Thymus (tissue), 11 donors: ENCODE results near the gene GNLY. TPM values are rescaled to one million over a fixed set of nuclear protein-coding genes. Genes with fewer than 3 reads are reported as not detected.

Experiments
- DNase-seq, 9 donors: peaks; one replicate each; pipeline ENCODE4 v3.0.0-alpha.2; 2013; ENCODE audit warnings: low spot score in 9 of 9, low read depth in 6 of 9, missing footprints in 1 of 9
- H3K27ac ChIP-seq, 2 donors: one replicate each; pipeline ENCODE4 v1.5.1; 2013; ENCODE audit warnings: control low read depth in 1 of 2, low read depth in 1 of 2, low read length in 1 of 2, mild to moderate bottlenecking in 1 of 2, moderate library complexity in 1 of 2
- H3K27me3 ChIP-seq, 2 donors: one replicate each; pipeline ENCODE4 v1.5.1; 2013; ENCODE audit warnings: low read length in 1 of 2; ENCODE audit not compliant: control insufficient read depth in 2 of 2, insufficient read depth in 1 of 2
- H3K36me3 ChIP-seq, 2 donors: one replicate each; pipeline ENCODE4 v1.5.1; 2013; ENCODE audit warnings: low read length in 1 of 2, mild to moderate bottlenecking in 1 of 2, moderate library complexity in 1 of 2; ENCODE audit not compliant: control insufficient read depth in 2 of 2, insufficient read depth in 2 of 2
- H3K4me1 ChIP-seq, 2 donors: one replicate each; pipeline ENCODE4 v1.5.1; 2013; ENCODE audit warnings: low read length in 2 of 2; ENCODE audit not compliant: control insufficient read depth in 2 of 2, insufficient read depth in 2 of 2
- H3K4me3 ChIP-seq, 2 donors: one replicate each; pipeline ENCODE4 v1.5.1; 2013; ENCODE audit warnings: low read length in 2 of 2, control low read depth in 1 of 2, mild to moderate bottlenecking in 1 of 2
- H3K9me3 ChIP-seq, 2 donors: one replicate each; pipeline ENCODE4 v1.5.1; 2013; ENCODE audit warnings: low read length in 1 of 2, mild to moderate bottlenecking in 1 of 2; ENCODE audit not compliant: control insufficient read depth in 2 of 2, insufficient read depth in 1 of 2
- WGBS: extraction: QIAGEN DNeasy Blood & Tissue Kit; methylation state at CpG from one replicate; pipeline ENCODE4 v1.1.7; 2013; 5-methylcytosine and 5-hydroxymethylcytosine counted together
- polyA plus RNA-seq: library from polyadenylated mRNA; stranded (reverse); fragments of 200-250 nt; gene quantifications from one replicate; pipeline ENCODE4 v1.2.3, GENCODE V29; 2013
- total RNA-seq: library from RNA; stranded (reverse); fragments of 120-200 nt; gene quantifications from one replicate; pipeline ENCODE4 v1.2.4, GENCODE V29; 2013
- donor health status: healthy.

The GNLY gene
- total and polyA plus RNA-seq, 2 donors, result 1.7 to 7.0 TPM

GRCh38 chr2:85702800-85703199 lies 8.6 kb downstream of the GNLY start:
- H3K27ac ChIP-seq, result no peak overlapping the region

GRCh38 chr2:85703329-85703728 lies 9.2 kb downstream of the GNLY start:
- no peaks in the 10 kb centered on the region for H3K9me3 ChIP-seq
- no peak for DNase-seq
- peaks cover 0 to 16% of the 10 kb centered on the region in 2 donors for H3K4me1 ChIP-seq
- H3K27ac ChIP-seq, result no peak overlapping the region
- H3K27me3 ChIP-seq, result no peaks in the 10 kb centered on the region
- H3K36me3 ChIP-seq, result no peaks in the 10 kb centered on the region
- H3K4me3 ChIP-seq, result no peak overlapping the region

More at GRCh38 chr2:85702800-85703199, 8.6 kb downstream of the GNLY start:
- Histone ChIP-seq H3K9me3 (no peaks in the 10 kb centered on the region), H3K4me3 (no peak overlapping the region), H3K27me3 (no peaks in the 10 kb centered on the region), H3K4me1 (peaks cover 0 to 21% of the 10 kb centered on the region in 2 donors), H3K36me3 (no peaks in the 10 kb centered on the region)
- 83% methylated on average over 4 of the region's 4 CpGs for WGBS
- no peak for DNase-seq

GRCh38 chr2:85704038-85704437 lies 9.9 kb downstream of the GNLY start:
- 96% methylated on average over 3 of the region's 3 CpGs for WGBS
- H3K27ac ChIP-seq, result no peak overlapping the region

DNA sequence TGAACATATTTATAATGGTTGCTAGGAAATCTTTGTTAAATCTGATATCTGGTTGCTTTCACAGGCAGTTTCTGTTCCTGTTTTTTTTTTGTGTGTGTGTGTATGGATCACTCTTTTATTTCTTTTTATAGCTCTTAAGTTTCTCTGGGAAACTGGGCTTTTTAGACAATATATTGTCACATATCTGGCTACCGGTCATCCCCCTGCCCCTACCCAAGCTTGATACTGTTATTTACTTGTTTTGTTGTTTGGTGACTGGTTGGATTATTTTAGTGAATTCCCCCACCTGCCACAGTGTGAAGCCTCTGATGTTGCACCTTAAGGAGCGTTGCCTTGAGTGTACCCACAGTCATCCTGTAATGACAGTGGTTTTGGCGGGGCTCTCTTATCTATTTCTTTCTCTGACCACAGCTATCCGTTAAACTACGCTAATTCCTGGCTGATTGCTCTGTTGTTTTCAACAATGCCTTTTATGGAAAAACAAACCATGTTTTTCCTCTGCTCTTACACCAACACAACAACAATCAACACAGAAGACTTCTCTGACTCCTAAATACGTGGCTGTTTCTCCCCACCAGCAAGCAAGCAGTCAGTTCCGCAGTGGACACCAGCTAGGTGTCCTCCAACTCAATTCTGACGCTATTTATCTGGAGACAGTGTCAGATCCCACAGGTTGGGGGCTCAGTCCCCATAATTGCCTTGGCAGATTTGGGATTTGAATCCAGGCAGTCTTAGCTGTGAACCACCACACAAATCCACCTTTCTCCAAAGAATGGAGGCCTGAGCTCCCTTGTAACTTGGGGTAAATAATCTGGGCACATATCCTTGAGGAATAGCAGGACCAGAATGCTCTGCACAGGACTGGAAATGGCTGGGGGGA lies 10.9 kb downstream of the GNLY start:
- no peaks in the 10 kb centered on the region for H3K9me3 ChIP-seq
- DNase-seq, result no peak
- no peak overlapping the region for H3K27ac ChIP-seq
- WGBS, result 46% methylated on average over 8 of the region's 8 CpGs
- H3K4me3 ChIP-seq, result no peak overlapping the region
- no peaks in the 10 kb centered on the region for H3K27me3 ChIP-seq
- H3K4me1 ChIP-seq, result peaks cover 0 to 13% of the 10 kb centered on the region in 2 donors
- H3K36me3 ChIP-seq, result no peaks in the 10 kb centered on the region

More at GRCh38 chr2:85704038-85704437, 9.9 kb downstream of the GNLY start:
- Histone ChIP-seq H3K4me1 (peaks cover 0 to 13% of the 10 kb centered on the region in 2 donors), H3K27me3 (no peaks in the 10 kb centered on the region), H3K9me3 (no peaks in the 10 kb centered on the region), H3K36me3 (no peaks in the 10 kb centered on the region), H3K4me3 (no peak overlapping the region)
- no peak for DNase-seq

GRCh38 chr2:85705680-85706039 lies 11.5 kb downstream of the GNLY start:
- Histone ChIP-seq H3K36me3 (no peaks in the 10 kb centered on the region), H3K27me3 (no peaks in the 10 kb centered on the region), H3K4me1 (peaks cover 0 to 18% of the 10 kb centered on the region in 2 donors), H3K27ac (no peak overlapping the region), H3K4me3 (no peak overlapping the region), H3K9me3 (no peaks in the 10 kb centered on the region)
- WGBS, result 97% methylated on average over 2 of the region's 2 CpGs
- no peak for DNase-seq

DNA sequence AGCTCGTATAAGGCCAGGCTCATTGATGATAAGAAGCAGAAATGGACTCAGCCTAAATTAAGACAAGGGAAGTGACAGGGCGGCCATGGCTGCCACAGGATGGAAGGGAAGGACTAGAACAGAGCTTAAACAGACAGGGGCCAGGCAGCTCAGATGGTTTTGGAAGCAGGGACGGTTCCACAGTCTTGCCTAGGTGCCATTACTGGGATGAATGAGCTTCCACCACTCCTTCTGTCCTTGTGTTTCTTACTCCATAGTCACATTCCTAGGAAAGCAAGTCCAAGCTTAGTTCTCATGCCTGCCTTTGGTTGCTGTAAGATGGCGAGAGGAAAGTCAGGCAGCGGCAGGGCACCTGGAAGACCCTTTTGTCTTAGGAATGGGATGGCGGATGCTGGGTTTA lies 11.9 kb downstream of the GNLY start:
- DNase-seq, result no peak
- no peaks in the 10 kb centered on the region for H3K27me3 ChIP-seq
- peaks cover 0 to 21% of the 10 kb centered on the region in 2 donors for H3K4me1 ChIP-seq
- no peak overlapping the region for H3K4me3 ChIP-seq
- peak overlapping the region in 1 of 2 donors; percentile 68 for H3K27ac ChIP-seq
- 91% methylated on average over 6 of the region's 6 CpGs for WGBS
- no peaks in the 10 kb centered on the region for H3K9me3 ChIP-seq
- H3K36me3 ChIP-seq, result no peaks in the 10 kb centered on the region

DNA sequence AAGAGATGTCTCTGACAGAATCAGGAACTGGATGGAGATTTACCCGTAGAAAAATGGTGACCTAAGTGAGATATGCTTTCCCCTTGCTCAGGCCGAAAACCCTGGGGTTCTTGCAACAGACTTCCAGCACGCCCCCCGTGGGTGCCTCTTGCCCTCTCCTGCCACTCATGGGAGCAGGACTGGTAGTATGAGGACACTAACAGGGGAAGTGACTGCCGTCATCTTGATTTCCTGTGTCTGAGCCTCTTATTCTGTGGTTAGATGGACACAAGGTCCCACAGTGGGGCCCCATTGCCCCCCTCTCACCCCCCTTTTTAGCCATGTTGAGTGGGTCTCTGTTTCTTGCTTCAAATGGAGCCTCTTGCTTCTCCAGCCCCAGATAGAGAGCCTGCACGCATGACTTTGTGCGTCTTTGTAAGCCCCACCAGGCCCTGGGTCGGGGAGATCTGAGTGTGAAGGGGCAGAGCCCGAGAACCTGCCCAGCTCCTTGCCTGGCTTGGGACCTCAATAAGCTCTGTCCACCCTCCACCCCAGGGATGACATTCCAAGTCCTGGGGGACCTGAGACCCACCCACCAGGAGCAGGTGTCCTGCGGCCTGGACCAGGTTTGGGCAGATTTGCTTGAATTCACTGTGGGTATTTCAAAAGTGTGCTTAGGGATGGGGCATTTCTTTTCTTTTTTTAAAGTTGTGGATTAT lies 12.6 kb downstream of the GNLY start:
- DNase-seq, result no peak
- Histone ChIP-seq H3K9me3 (no peaks in the 10 kb centered on the region), H3K27me3 (no peaks in the 10 kb centered on the region), H3K4me3 (no peak overlapping the region), H3K27ac (no peak overlapping the region), H3K36me3 (no peaks in the 10 kb centered on the region), H3K4me1 (peaks cover 0 to 21% of the 10 kb centered on the region in 2 donors)
- WGBS, result 90% methylated on average over 10 of the region's 10 CpGs

DNA sequence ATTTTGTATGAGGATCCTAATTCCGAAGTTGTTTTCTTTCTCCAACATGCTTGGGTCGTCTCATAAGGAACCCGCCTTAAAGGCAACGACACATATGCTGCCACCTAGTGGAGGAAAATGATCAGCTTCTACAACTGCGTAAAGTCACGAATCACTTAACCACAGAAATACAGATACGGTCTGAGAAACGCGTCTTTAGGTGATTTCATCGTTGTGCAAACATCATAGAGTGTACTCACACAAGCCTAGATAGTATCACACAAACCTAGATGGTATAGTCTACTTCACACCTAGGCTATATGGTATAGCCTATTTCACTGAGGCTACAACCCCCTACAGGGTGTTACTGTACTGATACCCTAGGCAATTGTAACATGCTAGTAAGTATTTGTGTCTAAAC lies 13.1 kb downstream of the GNLY start:
- no peaks in the 10 kb centered on the region for H3K9me3 ChIP-seq
- DNase-seq, result peak; percentile 60 to 93 (median 87)
- H3K36me3 ChIP-seq, result no peaks in the 10 kb centered on the region
- no peaks in the 10 kb centered on the region for H3K27me3 ChIP-seq
- no peak overlapping the region for H3K27ac ChIP-seq
- H3K4me3 ChIP-seq, result no peak overlapping the region
- 3% methylated on average over 10 of the region's 10 CpGs for WGBS
- H3K4me1 ChIP-seq, result peaks cover 0 to 23% of the 10 kb centered on the region in 2 donors

- Histone ChIP-seq H3K27me3 (no peaks in the 10 kb centered on the region), H3K4me1 (peaks cover 0 to 32% of the 10 kb centered on the region in 2 donors), H3K36me3 (no peaks in the 10 kb centered on the region), H3K9me3 (no peaks in the 10 kb centered on the region), H3K27ac (no peak overlapping the region), H3K4me3 (no peak overlapping the region)
- WGBS, result 92% methylated on average over 1 of the region's 1 CpG
- no peak for DNase-seq
These were observed 14.5 kb downstream of the GNLY start for GRCh38 chr2:85708641-85709040.
